ENCODE measurements around the gene RALGPS1. TPM values are rescaled to one million over a fixed set of nuclear protein-coding genes. Genes with fewer than 3 reads are reported as not detected.

Gene RALGPS1
- total RNA-seq, 1 donor from 2014 or later: 48.8 TPM

GRCh38 chr9:127203681-127204327 lies 289.2 kb downstream of the RALGPS1 start:
- no peak for DNase-seq (ENCODE audit: low spot score)

GRCh38 chr9:127204771-127205470 lies 290.3 kb downstream of the RALGPS1 start:
- DNase-seq (ENCODE audit: low spot score): no peak

- no peak for DNase-seq (ENCODE audit: low spot score)
Observed at GRCh38 chr9:127205952-127206351, 291.4 kb downstream of the RALGPS1 start.

GRCh38 chr9:127206666-127207065 lies 292.1 kb downstream of the RALGPS1 start:
- DNase-seq (ENCODE audit: low spot score): no peak

GRCh38 chr9:127207734-127208410 lies 293.3 kb downstream of the RALGPS1 start:
- DNase-seq (ENCODE audit: low spot score): no peak

- no peak for DNase-seq (ENCODE audit: low spot score)
Observed at GRCh38 chr9:127208416-127208815, 293.8 kb downstream of the RALGPS1 start.

- no peak for DNase-seq (ENCODE audit: low spot score)
Observed at GRCh38 chr9:127209220-127209619, 294.6 kb downstream of the RALGPS1 start.

GRCh38 chr9:127209948-127210640 lies 295.5 kb downstream of the RALGPS1 start:
- no peak for DNase-seq (ENCODE audit: low spot score)

- no peak for DNase-seq (ENCODE audit: low spot score)
Observed at GRCh38 chr9:127210851-127211730, 296.5 kb downstream of the RALGPS1 start.

GRCh38 chr9:127211983-127212382 lies 297.4 kb downstream of the RALGPS1 start:
- DNase-seq (ENCODE audit: low spot score): no peak

GRCh38 chr9:127212453-127212852 lies 297.9 kb downstream of the RALGPS1 start:
- no peak for DNase-seq (ENCODE audit: low spot score)

- DNase-seq (ENCODE audit: low spot score): no peak
Observed at GRCh38 chr9:127213859-127214258, 299.3 kb downstream of the RALGPS1 start.

GRCh38 chr9:127214421-127215267 lies 300.1 kb downstream of the RALGPS1 start:
- DNase-seq (ENCODE audit: low spot score): peak; percentile 72

- no peak for DNase-seq (ENCODE audit: low spot score)
Observed at GRCh38 chr9:127215268-127216209, 301.0 kb downstream of the RALGPS1 start.

- DNase-seq (ENCODE audit: low spot score): no peak
Observed at GRCh38 chr9:127216210-127216887, 301.8 kb downstream of the RALGPS1 start.

GRCh38 chr9:127216888-127217217 lies 302.3 kb downstream of the RALGPS1 start:
- no peak for DNase-seq (ENCODE audit: low spot score)

- DNase-seq (ENCODE audit: low spot score): no peak
Observed at GRCh38 chr9:127218818-127219217, 304.2 kb downstream of the RALGPS1 start.

GRCh38 chr9:127219520-127219919 lies 304.9 kb downstream of the RALGPS1 start:
- no peak for DNase-seq (ENCODE audit: low spot score)

GRCh38 chr9:127221695-127222094 lies 307.1 kb downstream of the RALGPS1 start:
- DNase-seq (ENCODE audit: low spot score): no peak
